ENCODE data around the gene CCR5AS.

- no peak for TF ChIP-seq CTCF (IDR thresholded peaks at IDR 0.05)
- TF ChIP-seq POLR2AphosphoS5 (IDR thresholded peaks at IDR 0.05) = no peak
Measured at GRCh38 chr3:46397111-46397510, 9.8 kb downstream of the CCR5AS start.
